HCT116 (cell line): ENCODE results near the gene ANKFN1. TPM values are rescaled to one million over a fixed set of nuclear protein-coding genes. Genes with fewer than 3 reads are reported as not detected.

Source experiments
- ATAC-seq: fragments of 200-7000 bp; cut with Tn5 transposase; 2 replicates; pipeline ENCODE4 v1.9.1; 2020; ENCODE audit warnings: mild to moderate bottlenecking, moderate library complexity
- BruUV-seq: library from RNA; stranded (reverse); fragments of 400-500 nt; replicated peaks from 2 replicates; lab custom pipeline; 2021; lab: Mats Ljungman, UMichigan
- CTCF ChIA-PET: fragments of 300-600 bp; sonication (Branson Sonifier 250); formaldehyde crosslinking; loops from one replicate; lab custom pipeline; 2021; ENCODE audit warnings: antibody characterized with exemption; lab: Charles Lee
- POLR2A ChIA-PET: fragments of 300-600, 350-600 bp; sonication (Branson Sonifier 250); formaldehyde crosslinking; loops from one replicate; lab custom pipeline; 2021; ENCODE audit warnings: antibody characterized with exemption; lab: Charles Lee
- RAD21 ChIA-PET, 2 experiments: fragments of 300-600 bp; sonication (Branson Sonifier 250); formaldehyde crosslinking; loops; one replicate each; lab custom pipeline; 2023; ENCODE audit warnings: low total read pairs in 2 of 2; ENCODE audit not compliant: uncharacterized antibody in 2 of 2, unreplicated experiment in 2 of 2, low non-redundant PET in 1 of 2; lab: Charles Lee
- DNase-seq: peaks from one replicate; pipeline ENCODE4 v3.0.0-alpha.2; 2010; ENCODE audit warnings: low read depth, low spot score
- H2AFZ ChIP-seq: fragments of 200-600 bp; shearing (Covaris generic), sonication (generic); 2 replicates; pipeline ENCODE4 v1.6.1; 2017; ENCODE audit warnings: low read depth, mixed run types, mixed read lengths, antibody characterized with exemption, low read length; ENCODE audit not compliant: poor library complexity, severe bottlenecking
- H3K27ac ChIP-seq: 2 replicates; pipeline ENCODE4 v1.5.1; 2012; ENCODE audit warnings: low read depth, low read length
- H3K27me3 ChIP-seq: fragments of 200-600 bp; sonication (generic); 2 replicates; pipeline ENCODE4 v1.6.1; 2016; ENCODE audit warnings: mixed run types, low read length, mixed read lengths; ENCODE audit not compliant: insufficient read depth
- H3K36me3 ChIP-seq, 2 experiments: fragments of 200-500 bp in 1 of 2; fragments of 200-600 bp in 1 of 2; sonication (Bioruptor generic) in 1 of 2; sonication (generic) in 1 of 2; 2 replicates each; pipeline versions ENCODE4 v1.5.1 to v1.6.1; 2014 to 2016; ENCODE audit warnings: low read length in 2 of 2, inconsistent platforms in 1 of 2, mixed read lengths in 1 of 2, mixed run types in 1 of 2; ENCODE audit not compliant: insufficient read depth in 2 of 2, control insufficient read depth in 1 of 2
- H3K4me1 ChIP-seq, 2 experiments: fragments of 200-600 bp in 1 of 2; sonication (generic) in 1 of 2; 2 replicates each; pipeline versions ENCODE4 v1.5.1 to v1.6.1; 2012 to 2017; ENCODE audit warnings: low read length in 2 of 2, inconsistent platforms in 1 of 2, mild to moderate bottlenecking in 1 of 2, mixed read lengths in 1 of 2, mixed run types in 1 of 2, moderate library complexity in 1 of 2; ENCODE audit not compliant: insufficient read depth in 2 of 2, control insufficient read depth in 1 of 2
- H3K4me2 ChIP-seq: fragments of 200-600 bp; sonication (generic); 2 replicates; pipeline ENCODE4 v1.6.1; 2017; ENCODE audit warnings: mixed run types, low read length, mixed read lengths
- H3K4me3 ChIP-seq, 2 experiments: fragments of 200-600 bp in 1 of 2; sonication (generic) in 1 of 2; replicated peaks in 1 of 2; 2 replicates each; pipeline ENCODE4 v1.5.1; 2011 to 2016; ENCODE audit warnings: low read length in 2 of 2, control low read depth in 1 of 2, low read depth in 1 of 2, mild to moderate bottlenecking in 1 of 2, mixed read lengths in 1 of 2, mixed run types in 1 of 2
- H3K79me2 ChIP-seq: fragments of 200-600 bp; sonication (generic); 2 replicates; pipeline ENCODE4 v1.6.1; 2017; ENCODE audit warnings: mild to moderate bottlenecking, mixed run types, low read length, moderate library complexity, mixed read lengths; ENCODE audit not compliant: insufficient read depth
- H3K9ac ChIP-seq: fragments of 200-600 bp; sonication (generic); 2 replicates; pipeline ENCODE4 v1.6.1; 2016; ENCODE audit warnings: low read length, mixed read lengths
- H3K9me2 ChIP-seq: fragments of 200-600 bp; sonication (generic), shearing (Covaris generic); 2 replicates; pipeline ENCODE4 v1.6.1; 2017; ENCODE audit warnings: mixed run types, mild to moderate bottlenecking, moderate library complexity; ENCODE audit not compliant: insufficient read depth
- H3K9me3 ChIP-seq, 2 experiments: fragments of 200-500 bp in 1 of 2; fragments of 200-600 bp in 1 of 2; sonication (Bioruptor generic) in 1 of 2; sonication (generic) in 1 of 2; 2 replicates each; pipeline ENCODE4 v1.6.1; 2014 to 2017; ENCODE audit warnings: low read length in 2 of 2, mixed read lengths in 2 of 2, inconsistent platforms in 1 of 2, low read depth in 1 of 2, mild to moderate bottlenecking in 1 of 2, mixed run types in 1 of 2, moderate library complexity in 1 of 2; ENCODE audit not compliant: control insufficient read depth in 1 of 2, insufficient read depth in 1 of 2
- H4K20me1 ChIP-seq: fragments of 200-600 bp; sonication (generic), shearing (Covaris generic); 2 replicates; pipeline ENCODE4 v1.6.1; 2017; ENCODE audit warnings: mixed run types, mild to moderate bottlenecking, moderate library complexity; ENCODE audit not compliant: insufficient read depth
- CBX3 ChIP-seq: IDR thresholded peaks from 2 replicates; pipeline ENCODE4 v1.6.1; 2012; ENCODE audit warnings: low read depth
- CEBPB ChIP-seq: IDR thresholded peaks from 2 replicates; pipeline ENCODE4 v1.6.1; 2012; ENCODE audit warnings: low read depth
- EGR1 ChIP-seq: IDR thresholded peaks from 2 replicates; pipeline ENCODE4 v1.6.1; 2012; ENCODE audit warnings: low read depth
- ELF1 ChIP-seq: IDR thresholded peaks from 2 replicates; pipeline ENCODE4 v1.6.1; 2012; ENCODE audit warnings: low read depth, borderline replicate concordance
- EZH2phosphoT487 ChIP-seq: fragments of 200-600 bp; IDR thresholded peaks from 2 replicates; pipeline ENCODE4 v1.6.1; 2018; ENCODE audit warnings: antibody characterized with exemption, borderline replicate concordance
- MAX ChIP-seq: IDR thresholded peaks from 2 replicates; pipeline ENCODE4 v1.6.1; 2012
- POLR2AphosphoS5 ChIP-seq: IDR thresholded peaks from 2 replicates; pipeline ENCODE4 v1.6.1; 2011; ENCODE audit warnings: mild to moderate bottlenecking, low read depth, low read length, moderate library complexity
- SIN3A ChIP-seq: IDR thresholded peaks from 2 replicates; pipeline ENCODE4 v1.6.1; 2012; ENCODE audit warnings: low read depth
- SP1 ChIP-seq: IDR thresholded peaks from 2 replicates; pipeline ENCODE4 v1.6.1; 2012; ENCODE audit warnings: low read depth
- SRF ChIP-seq: IDR thresholded peaks from 2 replicates; pipeline ENCODE4 v1.6.1; 2012; ENCODE audit warnings: low read depth
- TCF7L2 ChIP-seq: IDR thresholded peaks from 2 replicates; pipeline ENCODE4 v1.7.0; 2011; ENCODE audit warnings: borderline replicate concordance, inconsistent platforms; ENCODE audit not compliant: insufficient read depth, insufficient read length; ENCODE audit errors: extremely low read depth
- ZFX ChIP-seq: fragments of 450-650 bp; IDR thresholded peaks from 2 replicates; pipeline ENCODE4 v1.6.1; 2017
- ZNF274 ChIP-seq: fragments of 200-500 bp; sonication (Bioruptor generic); IDR thresholded peaks from 2 replicates; pipeline ENCODE4 v1.6.1; 2014; ENCODE audit warnings: mild to moderate bottlenecking, low read depth, low read length, inconsistent platforms
- intact Hi-C: fragments of 100-400 bp; cut with micrococcal nuclease; formaldehyde crosslinking; loops from 2 replicates; pipeline ENCODE4 v1.10.0; 2022
- total RNA-seq: library from RNA; stranded (reverse); gene quantifications from one replicate; pipeline ENCODE4 v1.2.1, GENCODE V29; 2021; ENCODE audit not compliant: unreplicated experiment
- TF ChIP-seq, protein P1 (sequence below): IDR thresholded peaks from 2 replicates; pipeline ENCODE4 v1.6.1; 2011; ENCODE audit warnings: mild to moderate bottlenecking, low read length, moderate library complexity; ENCODE audit not compliant: insufficient replicate concordance; ENCODE audit errors: extremely low read depth
- TF ChIP-seq, protein P2 (sequence below): IDR thresholded peaks from 2 replicates; pipeline ENCODE4 v1.6.1; 2012; ENCODE audit warnings: low read depth

ANKFN1 gene
- total RNA-seq, 1 experiment from 2014 or later = 1.1 TPM

DNA sequence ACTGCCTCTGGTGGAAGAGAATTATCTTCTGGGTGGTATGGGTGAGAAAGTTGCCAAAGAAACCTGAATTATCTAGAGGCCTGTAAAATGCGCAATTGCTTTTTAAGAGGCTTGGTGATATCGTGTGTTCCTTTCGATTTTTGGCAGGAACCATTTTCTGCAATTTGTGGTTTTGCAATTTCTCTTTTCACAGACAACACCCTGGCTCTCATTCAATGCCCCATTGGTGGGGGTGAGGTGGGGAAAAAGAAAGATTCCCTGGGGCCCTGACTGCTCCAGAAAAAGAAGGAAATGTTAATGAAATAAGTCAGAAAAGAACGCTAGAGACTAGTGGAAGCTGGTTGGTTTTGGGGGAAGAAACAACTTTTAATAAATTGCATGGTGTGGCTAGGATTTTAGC, 77.4 kb downstream of the ANKFN1 start:
- no peaks in the 10 kb centered on the region for H3K27me3 ChIP-seq
- H3K9ac ChIP-seq = no peak overlapping the region
- H4K20me1 ChIP-seq = no peaks in the 10 kb centered on the region
- RAD21 ChIA-PET = no interaction called here
- H3K36me3 ChIP-seq = no peaks in the 10 kb centered on the region
- BruUV-seq = no TSS peak
- H3K4me3 ChIP-seq = no peak overlapping the region
- no peak overlapping the region for H3K27ac ChIP-seq
- ATAC-seq (no peak), DNase-seq (no peak)
- CTCF ChIA-PET = no interaction called here
- intact Hi-C loops = no loop called here
- no peak overlapping the region for H3K4me2 ChIP-seq
- no peaks in the 10 kb centered on the region for H3K4me1 ChIP-seq
- no peaks in the 10 kb centered on the region for H3K9me2 ChIP-seq
- POLR2A ChIA-PET = no interaction called here
- H3K79me2 ChIP-seq = no peaks in the 10 kb centered on the region
- H2AFZ ChIP-seq = no peak overlapping the region
- TF ChIP-seq, protein P1, sequence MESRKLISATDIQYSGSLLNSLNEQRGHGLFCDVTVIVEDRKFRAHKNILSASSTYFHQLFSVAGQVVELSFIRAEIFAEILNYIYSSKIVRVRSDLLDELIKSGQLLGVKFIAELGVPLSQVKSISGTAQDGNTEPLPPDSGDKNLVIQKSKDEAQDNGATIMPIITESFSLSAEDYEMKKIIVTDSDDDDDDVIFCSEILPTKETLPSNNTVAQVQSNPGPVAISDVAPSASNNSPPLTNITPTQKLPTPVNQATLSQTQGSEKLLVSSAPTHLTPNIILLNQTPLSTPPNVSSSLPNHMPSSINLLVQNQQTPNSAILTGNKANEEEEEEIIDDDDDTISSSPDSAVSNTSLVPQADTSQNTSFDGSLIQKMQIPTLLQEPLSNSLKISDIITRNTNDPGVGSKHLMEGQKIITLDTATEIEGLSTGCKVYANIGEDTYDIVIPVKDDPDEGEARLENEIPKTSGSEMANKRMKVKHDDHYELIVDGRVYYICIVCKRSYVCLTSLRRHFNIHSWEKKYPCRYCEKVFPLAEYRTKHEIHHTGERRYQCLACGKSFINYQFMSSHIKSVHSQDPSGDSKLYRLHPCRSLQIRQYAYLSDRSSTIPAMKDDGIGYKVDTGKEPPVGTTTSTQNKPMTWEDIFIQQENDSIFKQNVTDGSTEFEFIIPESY = no peak
- TF ChIP-seq, protein P2, sequence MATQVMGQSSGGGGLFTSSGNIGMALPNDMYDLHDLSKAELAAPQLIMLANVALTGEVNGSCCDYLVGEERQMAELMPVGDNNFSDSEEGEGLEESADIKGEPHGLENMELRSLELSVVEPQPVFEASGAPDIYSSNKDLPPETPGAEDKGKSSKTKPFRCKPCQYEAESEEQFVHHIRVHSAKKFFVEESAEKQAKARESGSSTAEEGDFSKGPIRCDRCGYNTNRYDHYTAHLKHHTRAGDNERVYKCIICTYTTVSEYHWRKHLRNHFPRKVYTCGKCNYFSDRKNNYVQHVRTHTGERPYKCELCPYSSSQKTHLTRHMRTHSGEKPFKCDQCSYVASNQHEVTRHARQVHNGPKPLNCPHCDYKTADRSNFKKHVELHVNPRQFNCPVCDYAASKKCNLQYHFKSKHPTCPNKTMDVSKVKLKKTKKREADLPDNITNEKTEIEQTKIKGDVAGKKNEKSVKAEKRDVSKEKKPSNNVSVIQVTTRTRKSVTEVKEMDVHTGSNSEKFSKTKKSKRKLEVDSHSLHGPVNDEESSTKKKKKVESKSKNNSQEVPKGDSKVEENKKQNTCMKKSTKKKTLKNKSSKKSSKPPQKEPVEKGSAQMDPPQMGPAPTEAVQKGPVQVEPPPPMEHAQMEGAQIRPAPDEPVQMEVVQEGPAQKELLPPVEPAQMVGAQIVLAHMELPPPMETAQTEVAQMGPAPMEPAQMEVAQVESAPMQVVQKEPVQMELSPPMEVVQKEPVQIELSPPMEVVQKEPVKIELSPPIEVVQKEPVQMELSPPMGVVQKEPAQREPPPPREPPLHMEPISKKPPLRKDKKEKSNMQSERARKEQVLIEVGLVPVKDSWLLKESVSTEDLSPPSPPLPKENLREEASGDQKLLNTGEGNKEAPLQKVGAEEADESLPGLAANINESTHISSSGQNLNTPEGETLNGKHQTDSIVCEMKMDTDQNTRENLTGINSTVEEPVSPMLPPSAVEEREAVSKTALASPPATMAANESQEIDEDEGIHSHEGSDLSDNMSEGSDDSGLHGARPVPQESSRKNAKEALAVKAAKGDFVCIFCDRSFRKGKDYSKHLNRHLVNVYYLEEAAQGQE = no peak
- TF ChIP-seq ZNF274 = no peak
- no peak for TF ChIP-seq POLR2AphosphoS5
- no peak for TF ChIP-seq CEBPB
- no peak for TF ChIP-seq SP1
- TF ChIP-seq ZFX = no peak
- no peak for TF ChIP-seq CBX3
- TF ChIP-seq SRF = no peak
- TF ChIP-seq EZH2phosphoT487 = no peak
- no peak for TF ChIP-seq EGR1
- TF ChIP-seq TCF7L2 = no peak
- no peak for TF ChIP-seq ELF1
- TF ChIP-seq MAX = no peak
- no peak for TF ChIP-seq SIN3A
- H3K9me3 ChIP-seq = no peaks in the 10 kb centered on the region
